ENCODE data around the gene ISCA2. TPM values are rescaled to one million over a fixed set of nuclear protein-coding genes. Genes with fewer than 3 reads are reported as not detected.

ISCA2 gene
- total RNA-seq, 1 experiment from 2014 or later = 37.5 TPM

DNA sequence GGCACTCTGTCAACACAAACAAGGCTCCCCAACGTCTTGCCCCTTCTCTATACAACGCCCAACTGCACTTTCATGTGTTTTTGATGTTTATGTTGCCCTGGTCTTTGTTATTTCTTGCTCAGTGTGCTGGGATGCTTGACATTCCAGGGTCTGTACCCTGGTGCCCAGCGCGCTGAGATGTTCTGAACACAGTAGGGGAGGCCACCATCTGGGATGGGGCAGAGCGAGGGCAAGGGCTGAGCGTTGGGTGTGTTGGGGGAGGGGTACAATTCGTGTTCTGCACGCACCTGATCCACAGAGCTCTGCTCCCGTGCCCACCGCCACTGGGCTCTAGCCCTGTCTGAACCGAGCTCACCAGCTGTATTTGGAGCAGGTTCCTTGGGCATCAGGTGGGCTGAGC is 52.9 kb downstream of the ISCA2 start:
- no peaks in the 10 kb centered on the region for H3K23me2 ChIP-seq (ENCODE audit: insufficient read length, low read depth, low read length, poor library complexity, severe bottlenecking)
- H2BK120ac ChIP-seq (ENCODE audit: low read depth, low read length, poor library complexity, severe bottlenecking) = no peak overlapping the region
- no peak overlapping the region for H4K91ac ChIP-seq (ENCODE audit: insufficient read length, low read depth, low read length)
- no peak overlapping the region for H3K14ac ChIP-seq (ENCODE audit: insufficient read depth, low read length)
- no peak overlapping the region for H2AK5ac ChIP-seq (ENCODE audit: insufficient read length, low read length)
- DNase-seq = no peak
- H3T11ph ChIP-seq (ENCODE audit: low read length) = no peak overlapping the region
- no peak overlapping the region for H3K4me3 Mint-ChIP-seq
- no peak overlapping the region for H2BK15ac ChIP-seq (ENCODE audit: low read depth, low read length)
- H4K8ac ChIP-seq (replicated peaks; ENCODE audit: insufficient read length, low read depth, low read length) = no peak overlapping the region
- no peaks in the 10 kb centered on the region for H4K20me1 ChIP-seq (ENCODE audit: control insufficient read depth, insufficient read depth, insufficient read length)
- H3K36me3 Mint-ChIP-seq (ENCODE audit: insufficient read depth in 1 of 3, low read depth in 3 of 3) = no peaks in the 10 kb centered on the region
- H2BK5ac ChIP-seq (ENCODE audit: insufficient read length, low read length) = no peak overlapping the region
- no peak overlapping the region for H3K27ac ChIP-seq (ENCODE audit: insufficient read length, low read depth, low read length)
- no peaks in the 10 kb centered on the region; the same call in 1 of the 2 replicates for H3K4me1 ChIP-seq (ENCODE audit: insufficient read depth, low read length)
- no CpG with 5 or more reads among the region's 11 CpGs for WGBS (ENCODE audit: extremely low coverage, insufficient read length, low lambda C conversion rate)
- no peak overlapping the region for H3K56ac ChIP-seq (ENCODE audit: insufficient read length, low read depth, low read length)
- H3K9me3 Mint-ChIP-seq = no peaks in the 10 kb centered on the region
- peaks cover 7 to 12% of the 10 kb centered on the region in 2 experiments for H3K4me1 Mint-ChIP-seq
- no peaks in the 10 kb centered on the region; the same call in none of the 2 replicates for H3K27me3 Mint-ChIP-seq (ENCODE audit: low read depth)
- H3K4me2 ChIP-seq (ENCODE audit: insufficient read depth, insufficient read length, low read length) = no peak overlapping the region
- no peak overlapping the region for H2BK12ac ChIP-seq (ENCODE audit: insufficient read length, low read depth, low read length)
- H4K5ac ChIP-seq (ENCODE audit: insufficient read length, low read depth, low read length) = no peak overlapping the region
- no peak overlapping the region for H2BK20ac ChIP-seq (ENCODE audit: low read depth, low read length, poor library complexity, severe bottlenecking)
- no peaks in the 10 kb centered on the region for H3K79me2 ChIP-seq (ENCODE audit: insufficient read depth, low read length)
- H3K79me1 ChIP-seq (ENCODE audit: insufficient read depth, low read depth, low read length, poor library complexity, severe bottlenecking) = no peaks in the 10 kb centered on the region
- H2AFZ ChIP-seq (ENCODE audit: low read length) = no peak overlapping the region
- H3K18ac ChIP-seq (ENCODE audit: insufficient read length, low read depth, low read length) = no peak overlapping the region
- no peak overlapping the region for H3K9ac ChIP-seq (ENCODE audit: extremely low read depth, insufficient read length, low read length)
- H3K27ac Mint-ChIP-seq = no peak overlapping the region; a peak in 1 of 7 replicates
- H3K9me3 ChIP-seq (ENCODE audit: control insufficient read depth, low read depth, low read length) = no peaks in the 10 kb centered on the region
- no peak overlapping the region for H3K23ac ChIP-seq (ENCODE audit: insufficient read length, low read depth, low read length)
- no peaks in the 10 kb centered on the region for H3K27me3 ChIP-seq (ENCODE audit: insufficient read depth, low read length)
- no peak for TF ChIP-seq CTCF (conservative IDR thresholded peaks at IDR 0.05)
- no peak overlapping the region for H3K4ac ChIP-seq (ENCODE audit: low read depth, low read length)

Other genes starting within 250 kb of the ISCA2 start
- 79.1 and 80.9 TPM in 2 replicates for gene ABCD4, start 190.8 kb upstream of the ISCA2 start, total RNA-seq (2021)
- 104 and 105 TPM in 2 replicates for gene VRTN, start 145.3 kb upstream of the ISCA2 start, total RNA-seq (2021)
- 0.22 and 0.33 TPM in 2 replicates for gene SYNDIG1L, start 67.6 kb upstream of the ISCA2 start, total RNA-seq (2021)
- 133 and 137 TPM in 2 replicates for gene NPC2, start 460 bp upstream of the ISCA2 start, total RNA-seq (2021)
- gene LTBP2, start 118.5 kb downstream of the ISCA2 start, total RNA-seq (2021) = 0.75 and 0.77 TPM in 2 replicates
- 32.2 and 34.2 TPM in 2 replicates for gene AREL1, start 219.3 kb downstream of the ISCA2 start, total RNA-seq (2021)
- 85.6 and 87.7 TPM in 2 replicates for gene FCF1, start 219.4 kb downstream of the ISCA2 start, total RNA-seq (2021)